HepG2 (cell line): ENCODE data around the gene P3H3. TPM values are rescaled to one million over a fixed set of nuclear protein-coding genes. Genes with fewer than 3 reads are reported as not detected.

Experiments used
- GABPB1 ChIP-seq: IDR thresholded peaks from 2 replicates; pipeline ENCODE4 v1.6.1; 2016; ENCODE audit warnings: mild to moderate bottlenecking, missing genetic modification reagents, moderate library complexity, missing compliant biosample characterization
- IKZF1 ChIP-seq: fragments of 450-650 bp; IDR thresholded peaks from 2 replicates; pipeline ENCODE4 v1.7.1; 2016
- RBM39 ChIP-seq: fragments of 200-400 bp; formaldehyde crosslinking; IDR thresholded peaks from one replicate; pipeline ENCODE4 v1.6.1; 2018; ENCODE audit warnings: antibody characterized with exemption, mild to moderate bottlenecking, low read depth, low read length; ENCODE audit not compliant: poor library complexity, severe bottlenecking
- TAF1 ChIP-seq: sonication (generic); formaldehyde crosslinking; IDR thresholded peaks from 2 replicates; pipeline ENCODE4 v1.4.0; 2020; ENCODE audit warnings: missing genetic modification reagents
- ZBTB38 ChIP-seq: sonication (generic); formaldehyde crosslinking; IDR thresholded peaks from 2 replicates; pipeline ENCODE4 v1.5.1; 2020; ENCODE audit warnings: mild to moderate bottlenecking, missing genetic modification reagents
- ZNF24 ChIP-seq: fragments of 450-650 bp; IDR thresholded peaks from 2 replicates; pipeline ENCODE4 v1.6.1; 2017; ENCODE audit warnings: antibody characterized with exemption, mild to moderate bottlenecking
- ZNF749 ChIP-seq: sonication (generic); formaldehyde crosslinking; IDR thresholded peaks from 2 replicates; pipeline ENCODE4 v1.8.0; 2022; ENCODE audit warnings: mild to moderate bottlenecking, missing genetic modification reagents, moderate library complexity, borderline replicate concordance
- polyA plus RNA-seq, 8 experiments: library from polyadenylated mRNA; depleted of rRNA in 3 of 8; stranded (reverse) in 7 of 8; unstranded in 1 of 8; fragments of >200 nt; fragmentation: Illumina TruSeq in 4 of 8; extraction: Trizol in 4 of 8; gene quantifications; 2 replicates each; pipeline versions ENCODE4 v1.2.1 to v1.2.3, GENCODE V29; 2011 to 2016; ENCODE audit warnings: low read depth in 4 of 8, missing spikeins in 1 of 8, mixed read lengths in 1 of 8; ENCODE audit not compliant: insufficient read depth in 1 of 8
- total RNA-seq, 5 experiments: library from RNA; depleted of rRNA; stranded (reverse); fragments of >200 nt; fragmentation: Illumina TruSeq; extraction: Trizol; gene quantifications; 2 replicates each; pipeline ENCODE4 v1.2.3, GENCODE V29; 2016; ENCODE audit warnings: low read depth in 1 of 5
- TF ChIP-seq, protein P1 (sequence below): sonication (generic); formaldehyde crosslinking; IDR thresholded peaks from 2 replicates; pipeline ENCODE4 v1.9.0; 2021; ENCODE audit warnings: missing genetic modification reagents, borderline replicate concordance
- TF ChIP-seq, protein P2 (sequence below): sonication (generic); formaldehyde crosslinking; IDR thresholded peaks from 2 replicates; pipeline ENCODE4 v1.5.0; 2020; ENCODE audit warnings: missing genetic modification reagents
- TF ChIP-seq, protein P3 (sequence below): sonication (generic); formaldehyde crosslinking; IDR thresholded peaks from 2 replicates; pipeline ENCODE4 v1.8.1; 2022; ENCODE audit warnings: mild to moderate bottlenecking, missing genetic modification reagents
- TF ChIP-seq, protein P4 (sequence below): sonication (generic); formaldehyde crosslinking; IDR thresholded peaks from 2 replicates; pipeline ENCODE4 v1.5.0; 2020; ENCODE audit warnings: mild to moderate bottlenecking, missing genetic modification reagents, borderline replicate concordance

Gene P3H3
- total and polyA plus RNA-seq, 2 of the 13 experiments (the other 11 are each of a cell fraction or from before 2014, with no cell fraction given) = 20.1 to 20.5 TPM

DNA sequence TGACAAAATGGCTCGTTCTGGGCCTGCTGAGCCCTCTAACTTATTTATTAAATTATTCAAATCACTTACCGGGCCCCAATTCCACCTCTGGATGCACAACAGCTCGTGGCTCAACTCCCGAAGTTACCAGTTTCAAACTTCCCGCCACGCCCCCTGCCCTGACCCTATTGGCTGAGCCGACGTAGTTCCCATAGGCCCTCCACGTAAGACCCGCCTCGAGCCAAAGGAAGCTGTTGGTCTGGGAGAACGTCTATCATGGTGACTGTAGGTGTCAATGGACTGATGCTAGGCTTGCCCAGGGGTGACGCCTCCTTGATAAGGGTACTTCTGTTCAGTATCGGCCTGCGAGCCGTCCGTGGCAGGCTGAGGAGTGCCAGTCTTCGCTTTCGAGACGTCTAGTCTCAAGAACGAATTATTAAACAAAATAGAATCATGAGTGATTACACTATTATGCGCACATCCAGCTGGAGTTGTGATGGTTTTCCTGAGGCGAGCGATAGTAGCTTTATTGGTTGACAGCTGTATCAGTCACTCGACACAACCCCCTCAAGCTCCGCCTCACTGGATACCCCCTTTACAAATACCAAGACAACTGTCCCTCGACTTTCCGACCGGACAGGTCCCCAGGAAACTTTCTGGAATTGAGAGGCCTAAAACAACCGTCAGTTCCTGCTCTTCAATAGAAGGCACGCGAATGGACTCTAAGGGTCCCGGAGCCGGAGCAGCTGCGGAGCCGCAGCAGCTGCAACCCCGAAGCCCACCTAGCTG, 23.1 kb downstream of the P3H3 start, which contains the start of gene CDCA3 (continued):
- TF ChIP-seq, protein P1, sequence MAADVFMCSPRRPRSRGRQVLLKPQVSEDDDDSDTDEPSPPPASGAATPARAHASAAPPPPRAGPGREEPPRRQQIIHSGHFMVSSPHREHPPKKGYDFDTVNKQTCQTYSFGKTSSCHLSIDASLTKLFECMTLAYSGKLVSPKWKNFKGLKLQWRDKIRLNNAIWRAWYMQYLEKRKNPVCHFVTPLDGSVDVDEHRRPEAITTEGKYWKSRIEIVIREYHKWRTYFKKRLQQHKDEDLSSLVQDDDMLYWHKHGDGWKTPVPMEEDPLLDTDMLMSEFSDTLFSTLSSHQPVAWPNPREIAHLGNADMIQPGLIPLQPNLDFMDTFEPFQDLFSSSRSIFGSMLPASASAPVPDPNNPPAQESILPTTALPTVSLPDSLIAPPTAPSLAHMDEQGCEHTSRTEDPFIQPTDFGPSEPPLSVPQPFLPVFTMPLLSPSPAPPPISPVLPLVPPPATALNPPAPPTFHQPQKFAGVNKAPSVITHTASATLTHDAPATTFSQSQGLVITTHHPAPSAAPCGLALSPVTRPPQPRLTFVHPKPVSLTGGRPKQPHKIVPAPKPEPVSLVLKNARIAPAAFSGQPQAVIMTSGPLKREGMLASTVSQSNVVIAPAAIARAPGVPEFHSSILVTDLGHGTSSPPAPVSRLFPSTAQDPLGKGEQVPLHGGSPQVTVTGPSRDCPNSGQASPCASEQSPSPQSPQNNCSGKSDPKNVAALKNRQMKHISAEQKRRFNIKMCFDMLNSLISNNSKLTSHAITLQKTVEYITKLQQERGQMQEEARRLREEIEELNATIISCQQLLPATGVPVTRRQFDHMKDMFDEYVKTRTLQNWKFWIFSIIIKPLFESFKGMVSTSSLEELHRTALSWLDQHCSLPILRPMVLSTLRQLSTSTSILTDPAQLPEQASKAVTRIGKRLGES = no peak
- TF ChIP-seq, protein P2, sequence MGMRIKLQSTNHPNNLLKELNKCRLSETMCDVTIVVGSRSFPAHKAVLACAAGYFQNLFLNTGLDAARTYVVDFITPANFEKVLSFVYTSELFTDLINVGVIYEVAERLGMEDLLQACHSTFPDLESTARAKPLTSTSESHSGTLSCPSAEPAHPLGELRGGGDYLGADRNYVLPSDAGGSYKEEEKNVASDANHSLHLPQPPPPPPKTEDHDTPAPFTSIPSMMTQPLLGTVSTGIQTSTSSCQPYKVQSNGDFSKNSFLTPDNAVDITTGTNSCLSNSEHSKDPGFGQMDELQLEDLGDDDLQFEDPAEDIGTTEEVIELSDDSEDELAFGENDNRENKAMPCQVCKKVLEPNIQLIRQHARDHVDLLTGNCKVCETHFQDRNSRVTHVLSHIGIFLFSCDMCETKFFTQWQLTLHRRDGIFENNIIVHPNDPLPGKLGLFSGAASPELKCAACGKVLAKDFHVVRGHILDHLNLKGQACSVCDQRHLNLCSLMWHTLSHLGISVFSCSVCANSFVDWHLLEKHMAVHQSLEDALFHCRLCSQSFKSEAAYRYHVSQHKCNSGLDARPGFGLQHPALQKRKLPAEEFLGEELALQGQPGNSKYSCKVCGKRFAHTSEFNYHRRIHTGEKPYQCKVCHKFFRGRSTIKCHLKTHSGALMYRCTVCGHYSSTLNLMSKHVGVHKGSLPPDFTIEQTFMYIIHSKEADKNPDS (CRISPR knock-in tag) = no peak
- TF ChIP-seq ZNF24 (no peak), RBM39 (peak; percentile 51), TAF1 (CRISPR knock-in tag) (0 out of 2 replicates have a peak, but pooled peaks have one; percentile 14), GABPB1 (CRISPR knock-in tag) (no peak; the same call in 1 of the 2 replicates), ZBTB38 (no peak), ZNF749 (CRISPR knock-in tag) (peak; percentile 73), IKZF1 (no peak)
- TF ChIP-seq, protein P3, sequence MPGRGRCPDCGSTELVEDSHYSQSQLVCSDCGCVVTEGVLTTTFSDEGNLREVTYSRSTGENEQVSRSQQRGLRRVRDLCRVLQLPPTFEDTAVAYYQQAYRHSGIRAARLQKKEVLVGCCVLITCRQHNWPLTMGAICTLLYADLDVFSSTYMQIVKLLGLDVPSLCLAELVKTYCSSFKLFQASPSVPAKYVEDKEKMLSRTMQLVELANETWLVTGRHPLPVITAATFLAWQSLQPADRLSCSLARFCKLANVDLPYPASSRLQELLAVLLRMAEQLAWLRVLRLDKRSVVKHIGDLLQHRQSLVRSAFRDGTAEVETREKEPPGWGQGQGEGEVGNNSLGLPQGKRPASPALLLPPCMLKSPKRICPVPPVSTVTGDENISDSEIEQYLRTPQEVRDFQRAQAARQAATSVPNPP (CRISPR knock-in tag) = no peak
- TF ChIP-seq, protein P4, sequence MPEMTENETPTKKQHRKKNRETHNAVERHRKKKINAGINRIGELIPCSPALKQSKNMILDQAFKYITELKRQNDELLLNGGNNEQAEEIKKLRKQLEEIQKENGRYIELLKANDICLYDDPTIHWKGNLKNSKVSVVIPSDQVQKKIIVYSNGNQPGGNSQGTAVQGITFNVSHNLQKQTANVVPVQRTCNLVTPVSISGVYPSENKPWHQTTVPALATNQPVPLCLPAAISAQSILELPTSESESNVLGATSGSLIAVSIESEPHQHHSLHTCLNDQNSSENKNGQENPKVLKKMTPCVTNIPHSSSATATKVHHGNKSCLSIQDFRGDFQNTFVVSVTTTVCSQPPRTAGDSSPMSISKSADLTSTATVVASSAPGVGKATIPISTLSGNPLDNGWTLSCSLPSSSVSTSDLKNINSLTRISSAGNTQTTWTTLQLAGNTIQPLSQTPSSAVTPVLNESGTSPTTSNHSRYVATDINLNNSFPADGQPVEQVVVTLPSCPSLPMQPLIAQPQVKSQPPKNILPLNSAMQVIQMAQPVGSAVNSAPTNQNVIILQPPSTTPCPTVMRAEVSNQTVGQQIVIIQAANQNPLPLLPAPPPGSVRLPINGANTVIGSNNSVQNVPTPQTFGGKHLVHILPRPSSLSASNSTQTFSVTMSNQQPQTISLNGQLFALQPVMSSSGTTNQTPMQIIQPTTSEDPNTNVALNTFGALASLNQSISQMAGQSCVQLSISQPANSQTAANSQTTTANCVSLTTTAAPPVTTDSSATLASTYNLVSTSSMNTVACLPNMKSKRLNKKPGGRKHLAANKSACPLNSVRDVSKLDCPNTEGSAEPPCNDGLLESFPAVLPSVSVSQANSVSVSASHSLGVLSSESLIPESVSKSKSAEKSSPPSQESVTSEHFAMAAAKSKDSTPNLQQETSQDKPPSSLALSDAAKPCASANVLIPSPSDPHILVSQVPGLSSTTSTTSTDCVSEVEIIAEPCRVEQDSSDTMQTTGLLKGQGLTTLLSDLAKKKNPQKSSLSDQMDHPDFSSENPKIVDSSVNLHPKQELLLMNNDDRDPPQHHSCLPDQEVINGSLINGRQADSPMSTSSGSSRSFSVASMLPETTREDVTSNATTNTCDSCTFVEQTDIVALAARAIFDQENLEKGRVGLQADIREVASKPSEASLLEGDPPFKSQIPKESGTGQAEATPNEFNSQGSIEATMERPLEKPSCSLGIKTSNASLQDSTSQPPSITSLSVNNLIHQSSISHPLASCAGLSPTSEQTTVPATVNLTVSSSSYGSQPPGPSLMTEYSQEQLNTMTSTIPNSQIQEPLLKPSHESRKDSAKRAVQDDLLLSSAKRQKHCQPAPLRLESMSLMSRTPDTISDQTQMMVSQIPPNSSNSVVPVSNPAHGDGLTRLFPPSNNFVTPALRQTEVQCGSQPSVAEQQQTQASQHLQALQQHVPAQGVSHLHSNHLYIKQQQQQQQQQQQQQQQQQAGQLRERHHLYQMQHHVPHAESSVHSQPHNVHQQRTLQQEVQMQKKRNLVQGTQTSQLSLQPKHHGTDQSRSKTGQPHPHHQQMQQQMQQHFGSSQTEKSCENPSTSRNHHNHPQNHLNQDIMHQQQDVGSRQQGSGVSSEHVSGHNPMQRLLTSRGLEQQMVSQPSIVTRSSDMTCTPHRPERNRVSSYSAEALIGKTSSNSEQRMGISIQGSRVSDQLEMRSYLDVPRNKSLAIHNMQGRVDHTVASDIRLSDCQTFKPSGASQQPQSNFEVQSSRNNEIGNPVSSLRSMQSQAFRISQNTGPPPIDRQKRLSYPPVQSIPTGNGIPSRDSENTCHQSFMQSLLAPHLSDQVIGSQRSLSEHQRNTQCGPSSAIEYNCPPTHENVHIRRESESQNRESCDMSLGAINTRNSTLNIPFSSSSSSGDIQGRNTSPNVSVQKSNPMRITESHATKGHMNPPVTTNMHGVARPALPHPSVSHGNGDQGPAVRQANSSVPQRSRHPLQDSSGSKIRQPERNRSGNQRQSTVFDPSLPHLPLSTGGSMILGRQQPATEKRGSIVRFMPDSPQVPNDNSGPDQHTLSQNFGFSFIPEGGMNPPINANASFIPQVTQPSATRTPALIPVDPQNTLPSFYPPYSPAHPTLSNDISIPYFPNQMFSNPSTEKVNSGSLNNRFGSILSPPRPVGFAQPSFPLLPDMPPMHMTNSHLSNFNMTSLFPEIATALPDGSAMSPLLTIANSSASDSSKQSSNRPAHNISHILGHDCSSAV (CRISPR knock-in tag) = no peak
